H1 (cell line): ENCODE data around the gene RUSC2. TPM values are rescaled to one million over a fixed set of nuclear protein-coding genes. Genes with fewer than 3 reads are reported as not detected.

Source experiments
- RBBP5 ChIP-seq: IDR thresholded peaks from 2 replicates; pipeline ENCODE4 v1.7.1; 2012; ENCODE audit warnings: low read depth, mild to moderate bottlenecking, inconsistent platforms, low read length, moderate library complexity, borderline replicate concordance
- polyA plus RNA-seq, 7 experiments: library from polyadenylated mRNA; depleted of rRNA in 3 of 7; stranded (reverse) in 5 of 7; unstranded in 2 of 7; fragments of >200 nt in 5 of 7; fragments of 200-250 nt in 2 of 7; gene quantifications; 1 replicate in 5 of 7; 2 replicates in 1 of 7; 4 replicates in 1 of 7; pipeline versions ENCODE4 v1.2.1 to v1.2.3, GENCODE V29; 2011 to 2013; ENCODE audit warnings: missing spikeins in 2 of 7, mixed read lengths in 2 of 7
- total RNA-seq: library from RNA; stranded (reverse); fragmentation: NEBNext Ultra II Directional; extraction: Animal tissue kit (Norgen Biotek cat#: 25700); gene quantifications from 2 replicates; pipeline ENCODE4 v1.2.1, GENCODE V29; 2021

RUSC2 gene
- total and polyA plus RNA-seq, 2 of the 8 experiments (the other 6 are each of a cell fraction or from before 2014, with no cell fraction given) = 4.2 to 7.9 TPM

- TF ChIP-seq RBBP5 = no peak
- TF ChIP-seq, all 59 proteins: peak for 0
Observed at GRCh38 chr9:35520364-35520710, 30.4 kb downstream of the RUSC2 start (continued).
